HCT116 (cell line): ENCODE results near the gene GH2. TPM values are rescaled to one million over a fixed set of nuclear protein-coding genes. Genes with fewer than 3 reads are reported as not detected.

ENCODE experiments used
- ATAC-seq: fragments of 200-7000 bp; cut with Tn5 transposase; 2 replicates; pipeline ENCODE4 v1.9.1; 2020; ENCODE audit warnings: mild to moderate bottlenecking, moderate library complexity
- BruUV-seq: library from RNA; stranded (reverse); fragments of 400-500 nt; replicated peaks from 2 replicates; lab custom pipeline; 2021; lab: Mats Ljungman, UMichigan
- CTCF ChIA-PET: fragments of 300-600 bp; sonication (Branson Sonifier 250); formaldehyde crosslinking; loops from one replicate; lab custom pipeline; 2021; ENCODE audit warnings: antibody characterized with exemption; lab: Charles Lee
- POLR2A ChIA-PET: fragments of 300-600, 350-600 bp; sonication (Branson Sonifier 250); formaldehyde crosslinking; loops from one replicate; lab custom pipeline; 2021; ENCODE audit warnings: antibody characterized with exemption; lab: Charles Lee
- RAD21 ChIA-PET, 2 experiments: fragments of 300-600 bp; sonication (Branson Sonifier 250); formaldehyde crosslinking; loops; one replicate each; lab custom pipeline; 2023; ENCODE audit warnings: low total read pairs in 2 of 2; ENCODE audit not compliant: uncharacterized antibody in 2 of 2, unreplicated experiment in 2 of 2, low non-redundant PET in 1 of 2; lab: Charles Lee
- DNase-seq: peaks from one replicate; pipeline ENCODE4 v3.0.0-alpha.2; 2010; ENCODE audit warnings: low read depth, low spot score
- H2AFZ ChIP-seq: fragments of 200-600 bp; shearing (Covaris generic), sonication (generic); 2 replicates; pipeline ENCODE4 v1.6.1; 2017; ENCODE audit warnings: low read depth, mixed run types, mixed read lengths, antibody characterized with exemption, low read length; ENCODE audit not compliant: poor library complexity, severe bottlenecking
- H3K27ac ChIP-seq: 2 replicates; pipeline ENCODE4 v1.5.1; 2012; ENCODE audit warnings: low read depth, low read length
- H3K27me3 ChIP-seq: fragments of 200-600 bp; sonication (generic); 2 replicates; pipeline ENCODE4 v1.6.1; 2016; ENCODE audit warnings: mixed run types, low read length, mixed read lengths; ENCODE audit not compliant: insufficient read depth
- H3K36me3 ChIP-seq, 2 experiments: fragments of 200-500 bp in 1 of 2; fragments of 200-600 bp in 1 of 2; sonication (Bioruptor generic) in 1 of 2; sonication (generic) in 1 of 2; 2 replicates each; pipeline versions ENCODE4 v1.5.1 to v1.6.1; 2014 to 2016; ENCODE audit warnings: low read length in 2 of 2, inconsistent platforms in 1 of 2, mixed read lengths in 1 of 2, mixed run types in 1 of 2; ENCODE audit not compliant: insufficient read depth in 2 of 2, control insufficient read depth in 1 of 2
- H3K4me1 ChIP-seq, 2 experiments: fragments of 200-600 bp in 1 of 2; sonication (generic) in 1 of 2; 2 replicates each; pipeline versions ENCODE4 v1.5.1 to v1.6.1; 2012 to 2017; ENCODE audit warnings: low read length in 2 of 2, inconsistent platforms in 1 of 2, mild to moderate bottlenecking in 1 of 2, mixed read lengths in 1 of 2, mixed run types in 1 of 2, moderate library complexity in 1 of 2; ENCODE audit not compliant: insufficient read depth in 2 of 2, control insufficient read depth in 1 of 2
- H3K4me2 ChIP-seq: fragments of 200-600 bp; sonication (generic); 2 replicates; pipeline ENCODE4 v1.6.1; 2017; ENCODE audit warnings: mixed run types, low read length, mixed read lengths
- H3K4me3 ChIP-seq, 2 experiments: fragments of 200-600 bp in 1 of 2; sonication (generic) in 1 of 2; replicated peaks in 1 of 2; 2 replicates each; pipeline ENCODE4 v1.5.1; 2011 to 2016; ENCODE audit warnings: low read length in 2 of 2, control low read depth in 1 of 2, low read depth in 1 of 2, mild to moderate bottlenecking in 1 of 2, mixed read lengths in 1 of 2, mixed run types in 1 of 2
- H3K79me2 ChIP-seq: fragments of 200-600 bp; sonication (generic); 2 replicates; pipeline ENCODE4 v1.6.1; 2017; ENCODE audit warnings: mild to moderate bottlenecking, mixed run types, low read length, moderate library complexity, mixed read lengths; ENCODE audit not compliant: insufficient read depth
- H3K9ac ChIP-seq: fragments of 200-600 bp; sonication (generic); 2 replicates; pipeline ENCODE4 v1.6.1; 2016; ENCODE audit warnings: low read length, mixed read lengths
- H3K9me2 ChIP-seq: fragments of 200-600 bp; sonication (generic), shearing (Covaris generic); 2 replicates; pipeline ENCODE4 v1.6.1; 2017; ENCODE audit warnings: mixed run types, mild to moderate bottlenecking, moderate library complexity; ENCODE audit not compliant: insufficient read depth
- H3K9me3 ChIP-seq, 2 experiments: fragments of 200-500 bp in 1 of 2; fragments of 200-600 bp in 1 of 2; sonication (Bioruptor generic) in 1 of 2; sonication (generic) in 1 of 2; 2 replicates each; pipeline ENCODE4 v1.6.1; 2014 to 2017; ENCODE audit warnings: low read length in 2 of 2, mixed read lengths in 2 of 2, inconsistent platforms in 1 of 2, low read depth in 1 of 2, mild to moderate bottlenecking in 1 of 2, mixed run types in 1 of 2, moderate library complexity in 1 of 2; ENCODE audit not compliant: control insufficient read depth in 1 of 2, insufficient read depth in 1 of 2
- H4K20me1 ChIP-seq: fragments of 200-600 bp; sonication (generic), shearing (Covaris generic); 2 replicates; pipeline ENCODE4 v1.6.1; 2017; ENCODE audit warnings: mixed run types, mild to moderate bottlenecking, moderate library complexity; ENCODE audit not compliant: insufficient read depth
- CTCF ChIP-seq, 3 experiments: fragments of 200-600 bp in 1 of 3; sonication (generic) in 1 of 3; IDR thresholded peaks in 2 of 3; conservative IDR thresholded peaks in 1 of 3; 2 replicates each; pipeline ENCODE4 v1.5.1; 2012 to 2017; ENCODE audit warnings: low read depth in 2 of 3, low read length in 2 of 3, antibody characterized with exemption in 1 of 3, borderline replicate concordance in 1 of 3, control low read depth in 1 of 3, mild to moderate bottlenecking in 1 of 3, mixed read lengths in 1 of 3, mixed run types in 1 of 3, moderate library complexity in 1 of 3; ENCODE audit not compliant: insufficient read depth in 1 of 3
- MAX ChIP-seq: IDR thresholded peaks from 2 replicates; pipeline ENCODE4 v1.6.1; 2012
- POLR2A ChIP-seq: IDR thresholded peaks from 2 replicates; pipeline ENCODE4 v1.7.0; 2011; ENCODE audit warnings: borderline replicate concordance; ENCODE audit not compliant: insufficient read depth, insufficient read length; ENCODE audit errors: extremely low read depth
- REST ChIP-seq: IDR thresholded peaks from 2 replicates; pipeline ENCODE4 v1.6.1; 2012; ENCODE audit warnings: low read depth
- YY1 ChIP-seq: IDR thresholded peaks from 2 replicates; pipeline ENCODE4 v1.6.1; 2011; ENCODE audit warnings: low read length, low read depth, moderate library complexity, mild to moderate bottlenecking; ENCODE audit not compliant: insufficient replicate concordance; ENCODE audit errors: extremely low read depth
- ZBTB33 ChIP-seq: IDR thresholded peaks from 2 replicates; pipeline ENCODE4 v1.6.1; 2011; ENCODE audit warnings: mild to moderate bottlenecking, low read length, moderate library complexity; ENCODE audit not compliant: insufficient replicate concordance; ENCODE audit errors: extremely low read depth
- intact Hi-C: fragments of 100-400 bp; cut with micrococcal nuclease; formaldehyde crosslinking; loops from 2 replicates; pipeline ENCODE4 v1.10.0; 2022
- total RNA-seq: library from RNA; stranded (reverse); gene quantifications from one replicate; pipeline ENCODE4 v1.2.1, GENCODE V29; 2021; ENCODE audit not compliant: unreplicated experiment

The GH2 gene
- total RNA-seq, 1 experiment from 2014 or later: not detected

GRCh38 chr17:63928966-63929695 lies 47.4 kb upstream of the GH2 start:
- intact Hi-C loops: no loop called here
- Histone ChIP-seq H3K9me3 (no peaks in the 10 kb centered on the region), H3K4me1 (peaks cover 0 to 11% of the 10 kb centered on the region in 2 experiments; a peak in 3 of 4 replicates), H3K9ac (no peak overlapping the region), H4K20me1 (no peaks in the 10 kb centered on the region), H3K79me2 (no peaks in the 10 kb centered on the region), H3K4me2 (no peak overlapping the region), H3K9me2 (no peaks in the 10 kb centered on the region), H3K36me3 (no peaks in the 10 kb centered on the region), H3K4me3 (no peak overlapping the region), H3K27ac (no peak overlapping the region), H2AFZ (no peak overlapping the region), H3K27me3 (no peaks in the 10 kb centered on the region)
- no peak for ATAC-seq
- no peak for DNase-seq
- POLR2A ChIA-PET: no interaction called here
- BruUV-seq: no TSS peak
- no peak for TF ChIP-seq YY1
- TF ChIP-seq MAX: no peak
- no peak for TF ChIP-seq CTCF (IDR thresholded peaks at IDR 0.05 in 2 of 3, conservative IDR thresholded peaks at IDR 0.05 in 1 of 3; ENCODE audit: borderline replicate concordance in 1 of 3, insufficient read depth in 1 of 3, low read depth in 2 of 3, low read length in 2 of 3)
- TF ChIP-seq ZBTB33: no peak
- TF ChIP-seq REST: no peak
- TF ChIP-seq POLR2A: no peak
- CTCF ChIA-PET: interaction anchor here (0.7 to 1.7 kb wide), 3 partner anchors 9 to 23 kb away, joined by 4 to 5 read pairs (median 4); no protein-coding TSS in a partner anchor
- RAD21 ChIA-PET: no interaction called here
